ENCODE measurements around the gene CNKSR1. TPM values are rescaled to one million over a fixed set of nuclear protein-coding genes. Genes with fewer than 3 reads are reported as not detected.

CNKSR1 gene
- total and polyA plus RNA-seq, 8 donors: 11.3 to 48.5 (median 16.5) TPM

DNA sequence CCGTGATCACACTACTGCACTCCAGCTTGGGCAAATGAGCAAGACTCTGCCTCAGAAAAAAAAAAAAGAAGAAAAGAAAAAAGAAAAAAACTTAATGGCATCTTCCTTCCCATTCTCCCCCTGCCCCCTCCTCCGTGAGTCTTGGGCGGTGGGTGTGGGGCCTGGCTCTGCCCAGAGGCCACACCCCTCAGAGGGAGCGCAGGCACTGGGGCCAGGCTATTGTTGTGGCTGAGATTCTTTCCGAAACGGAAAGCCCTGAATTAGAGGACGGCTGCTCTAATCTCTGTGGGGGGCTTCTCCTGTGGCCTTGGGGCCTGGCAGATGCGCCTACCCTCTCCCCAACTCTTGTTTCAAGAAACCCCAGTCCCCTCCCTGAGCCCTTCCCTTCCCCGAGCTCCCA lies 22.5 kb upstream of the CNKSR1 start:
- no peak overlapping the region for H3K4me3 ChIP-seq
- TF ChIP-seq, protein P1, sequence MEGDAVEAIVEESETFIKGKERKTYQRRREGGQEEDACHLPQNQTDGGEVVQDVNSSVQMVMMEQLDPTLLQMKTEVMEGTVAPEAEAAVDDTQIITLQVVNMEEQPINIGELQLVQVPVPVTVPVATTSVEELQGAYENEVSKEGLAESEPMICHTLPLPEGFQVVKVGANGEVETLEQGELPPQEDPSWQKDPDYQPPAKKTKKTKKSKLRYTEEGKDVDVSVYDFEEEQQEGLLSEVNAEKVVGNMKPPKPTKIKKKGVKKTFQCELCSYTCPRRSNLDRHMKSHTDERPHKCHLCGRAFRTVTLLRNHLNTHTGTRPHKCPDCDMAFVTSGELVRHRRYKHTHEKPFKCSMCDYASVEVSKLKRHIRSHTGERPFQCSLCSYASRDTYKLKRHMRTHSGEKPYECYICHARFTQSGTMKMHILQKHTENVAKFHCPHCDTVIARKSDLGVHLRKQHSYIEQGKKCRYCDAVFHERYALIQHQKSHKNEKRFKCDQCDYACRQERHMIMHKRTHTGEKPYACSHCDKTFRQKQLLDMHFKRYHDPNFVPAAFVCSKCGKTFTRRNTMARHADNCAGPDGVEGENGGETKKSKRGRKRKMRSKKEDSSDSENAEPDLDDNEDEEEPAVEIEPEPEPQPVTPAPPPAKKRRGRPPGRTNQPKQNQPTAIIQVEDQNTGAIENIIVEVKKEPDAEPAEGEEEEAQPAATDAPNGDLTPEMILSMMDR (IDR thresholded peaks at IDR 0.05): no peak
- no peaks in the 10 kb centered on the region for H3K4me1 ChIP-seq
- no peak overlapping the region for H3K27ac ChIP-seq
- no peak for ATAC-seq
- H3K27me3 ChIP-seq: no peaks in the 10 kb centered on the region
- no peak for FAIRE-seq
- peak in 1 of 6 donors; percentile 5 for DNase-seq
- WGBS, 2 donors: 82 to 86% methylated on average over 9 of the region's 9 CpGs
- H3K9me3 ChIP-seq: no peaks in the 10 kb centered on the region
- H3K36me3 ChIP-seq: no peaks in the 10 kb centered on the region
- intact Hi-C loops (cut with DNase I): no loop called here

DNA sequence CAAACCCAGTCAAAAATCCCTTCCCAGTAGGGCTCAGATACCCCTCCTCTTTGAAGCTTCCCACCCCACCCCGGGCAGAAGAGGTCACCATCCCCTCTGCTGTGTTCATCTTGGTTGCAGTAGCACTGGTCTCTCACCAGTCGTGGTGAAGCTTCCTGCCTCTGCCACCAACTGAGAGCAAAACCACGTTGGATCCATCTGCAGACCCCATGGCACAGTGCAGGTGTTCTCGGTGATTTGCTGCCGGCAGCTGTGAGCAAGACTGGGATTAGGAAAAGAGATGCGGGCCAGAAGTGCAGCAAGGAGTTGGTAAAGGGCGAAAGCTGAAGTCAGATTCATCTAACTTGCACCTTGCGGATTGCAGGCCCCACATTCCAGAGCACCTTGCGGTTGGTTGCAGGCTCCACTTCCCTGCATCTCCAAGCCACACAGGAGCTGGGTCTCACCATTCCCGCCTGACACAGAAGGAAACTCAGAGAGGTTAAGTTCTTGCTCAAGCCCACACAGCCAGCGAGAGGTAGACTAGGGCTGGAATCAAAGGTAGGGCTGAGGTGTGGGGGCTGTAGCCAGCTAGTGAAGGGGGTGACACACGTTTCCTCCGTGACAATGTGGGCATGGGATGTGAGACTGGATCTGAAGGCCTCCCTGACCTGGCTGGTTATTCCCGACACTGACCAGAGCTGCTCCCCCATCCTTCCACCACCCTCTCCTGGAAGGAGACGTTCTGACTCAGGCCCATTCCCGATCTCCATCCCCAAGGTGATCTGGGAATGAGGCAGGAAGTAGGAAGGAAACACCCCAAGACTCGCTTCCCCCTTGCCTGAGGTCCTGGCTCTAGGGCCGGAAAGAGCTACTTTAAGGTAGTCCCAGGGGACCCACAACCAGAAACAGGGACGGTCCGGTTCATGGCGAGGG lies 21.7 kb upstream of the CNKSR1 start:
- Histone ChIP-seq H3K9me3 (no peaks in the 10 kb centered on the region), H3K27me3 (no peaks in the 10 kb centered on the region), H3K36me3 (no peaks in the 10 kb centered on the region), H3K4me3 (no peak overlapping the region), H3K4me1 (no peaks in the 10 kb centered on the region), H3K27ac (no peak overlapping the region)
- DNase-seq: peak in 1 of 6 donors; percentile 26
- no peak for ATAC-seq
- intact Hi-C loops (cut with DNase I): no loop called here
- TF ChIP-seq, protein P1 (IDR thresholded peaks at IDR 0.05): no peak
- no peak for FAIRE-seq
- WGBS, 2 donors: 74% methylated on average over 21 of the region's 21 CpGs

DNA sequence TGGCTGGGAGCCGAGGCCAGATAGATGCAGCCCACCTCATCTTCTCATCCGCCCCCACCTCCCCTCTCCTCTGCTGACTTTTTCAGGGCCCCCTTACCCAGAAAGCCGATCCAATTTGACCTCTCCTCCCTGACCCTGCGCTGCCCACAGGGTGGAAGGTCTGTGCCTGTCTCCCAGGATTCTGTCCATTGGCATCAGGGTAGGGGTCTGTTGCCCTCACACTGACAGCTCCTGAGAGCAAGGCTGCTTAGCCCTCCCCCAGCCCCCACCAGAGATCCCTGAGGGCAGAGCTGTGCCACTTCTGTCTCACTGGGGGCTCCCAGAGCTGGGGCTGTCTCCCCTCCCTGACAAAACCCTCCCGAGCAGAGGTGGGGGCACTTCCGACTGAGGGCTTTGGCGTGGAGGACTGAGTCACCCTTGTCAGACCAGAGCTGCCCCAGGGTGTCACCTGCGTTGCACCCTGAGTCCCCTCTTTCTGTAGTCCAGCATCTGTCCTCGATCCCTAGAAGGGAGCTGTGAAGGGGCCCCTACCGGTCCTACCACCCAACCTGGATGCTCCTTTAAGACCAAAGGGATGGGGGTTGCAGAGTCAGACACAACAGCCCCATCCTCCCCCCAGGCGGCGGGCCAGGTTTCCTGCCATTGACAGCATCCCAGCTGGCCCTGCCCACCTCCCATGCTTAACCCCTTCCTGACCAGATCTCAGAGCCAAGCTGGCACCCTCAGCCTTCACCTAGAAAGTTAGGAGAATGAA lies 20.8 kb upstream of the CNKSR1 start:
- DNase-seq (peak in 1 of 6 donors; percentile 49), FAIRE-seq (no peak), ATAC-seq (no peak)
- H3K9me3 ChIP-seq: no peaks in the 10 kb centered on the region
- H3K27me3 ChIP-seq: no peaks in the 10 kb centered on the region
- 40 to 51% methylated on average over 12 of the region's 12 CpGs for WGBS, 2 donors
- H3K27ac ChIP-seq: no peak overlapping the region
- peak overlapping the region in 1 of 4 donors; percentile 2 for H3K4me3 ChIP-seq
- TF ChIP-seq, protein P1 (IDR thresholded peaks at IDR 0.05): no peak
- intact Hi-C loops (cut with DNase I): no loop called here
- peaks cover 0 to 3% (median 0%) of the 10 kb centered on the region in 3 donors for H3K4me1 ChIP-seq
- H3K36me3 ChIP-seq: no peaks in the 10 kb centered on the region

DNA sequence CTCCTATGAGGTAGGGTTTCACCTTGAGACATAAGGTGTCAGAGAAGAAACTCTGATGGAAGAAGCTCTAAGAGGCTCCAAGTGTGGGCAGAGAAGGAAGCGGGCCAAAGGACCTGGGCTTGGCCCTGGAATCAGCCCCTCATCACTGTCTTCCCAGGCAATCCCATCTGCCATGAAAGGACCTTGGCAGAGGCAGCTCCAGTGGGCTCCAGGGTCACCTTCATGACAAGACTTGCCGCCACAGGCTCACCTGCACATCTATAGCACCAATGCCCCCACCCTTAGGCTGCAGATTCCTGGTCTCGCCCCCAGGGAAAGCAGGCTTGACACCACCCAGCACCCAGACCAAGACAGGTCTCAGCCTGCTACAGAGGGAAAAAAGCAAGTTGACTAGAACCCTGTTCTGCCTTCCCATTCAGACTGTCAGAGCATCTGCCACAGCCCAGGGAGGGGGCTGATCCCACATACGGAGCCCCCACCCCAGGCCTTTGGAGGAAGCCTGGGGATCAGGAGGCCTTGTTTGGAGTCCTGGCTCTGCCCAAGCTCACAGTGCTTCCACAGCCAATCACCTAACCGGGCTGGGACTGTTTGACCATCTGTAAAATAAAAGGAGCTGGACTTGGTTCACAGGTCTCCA lies 18.9 kb upstream of the CNKSR1 start:
- no peak overlapping the region for H3K27ac ChIP-seq
- TF ChIP-seq, protein P1 (IDR thresholded peaks at IDR 0.05): no peak
- WGBS, 2 donors: 80 to 86% methylated on average over 5 of the region's 5 CpGs
- no peaks in the 10 kb centered on the region for H3K9me3 ChIP-seq
- peaks cover 0 to 3% (median 0%) of the 10 kb centered on the region in 3 donors for H3K4me1 ChIP-seq
- FAIRE-seq (no peak), ATAC-seq (no peak), DNase-seq (peak in 1 of 6 donors; percentile 27)
- intact Hi-C loops (cut with DNase I): no loop called here
- H3K4me3 ChIP-seq: no peak overlapping the region
- H3K27me3 ChIP-seq: no peaks in the 10 kb centered on the region
- no peaks in the 10 kb centered on the region for H3K36me3 ChIP-seq
